Kidney (tissue), 14 donors: ENCODE data around the gene C12orf75. TPM values are rescaled to one million over a fixed set of nuclear protein-coding genes. Genes with fewer than 3 reads are reported as not detected.

ENCODE experiments used
- DNase-seq, 5 donors: peaks; one replicate each; pipeline ENCODE4 v3.0.0-alpha.2; 2013 to 2020
- FAIRE-seq: peaks from 2 replicates; lab custom pipeline; 2012; peaks lifted over from hg19 to GRCh38; lab: Jason Lieb, UNC
- H3K27ac ChIP-seq, 2 donors: one replicate each; pipeline ENCODE4 v1.7.0; 2013; ENCODE audit warnings: low read depth in 2 of 2, low read length in 2 of 2, inconsistent platforms in 1 of 2
- H3K27me3 ChIP-seq: one replicate; pipeline ENCODE4 v1.7.1; 2013; ENCODE audit warnings: low read length, inconsistent platforms; ENCODE audit not compliant: control insufficient read depth, insufficient read depth
- H3K36me3 ChIP-seq, 3 donors: one replicate each; pipeline versions ENCODE4 v1.7.0 to v1.7.1; 2013; ENCODE audit warnings: low read length in 3 of 3, control low read depth in 1 of 3, inconsistent platforms in 1 of 3; ENCODE audit not compliant: insufficient read depth in 3 of 3, control insufficient read depth in 2 of 3
- H3K4me1 ChIP-seq, 3 donors: one replicate each; pipeline versions ENCODE4 v1.7.0 to v1.7.1; 2013; ENCODE audit warnings: low read length in 3 of 3, inconsistent platforms in 1 of 3, low read depth in 1 of 3; ENCODE audit not compliant: control insufficient read depth in 2 of 3, insufficient read depth in 2 of 3
- H3K4me3 ChIP-seq, 3 donors: one replicate each; pipeline versions ENCODE4 v1.7.0 to v1.8.1; 2013; ENCODE audit warnings: low read length in 3 of 3, control low read depth in 1 of 3, inconsistent platforms in 1 of 3
- H3K9ac ChIP-seq, 3 donors: one replicate each; pipeline versions ENCODE4 v1.7.0 to v1.7.1; 2013; ENCODE audit warnings: low read length in 3 of 3, control low read depth in 1 of 3, inconsistent platforms in 1 of 3
- H3K9me3 ChIP-seq, 3 donors: one replicate each; pipeline versions ENCODE4 v1.7.0 to v1.7.1; 2013; ENCODE audit warnings: low read length in 3 of 3, control low read depth in 1 of 3, inconsistent platforms in 1 of 3; ENCODE audit not compliant: control insufficient read depth in 2 of 3, insufficient read depth in 1 of 3
- CTCF ChIP-seq: IDR thresholded peaks from 3 replicates; pipeline ENCODE4 v1.5.1; 2012; ENCODE audit warnings: mild to moderate bottlenecking, moderate library complexity, borderline replicate concordance; ENCODE audit not compliant: insufficient read depth; ENCODE audit errors: extremely low read depth
- intact Hi-C: fragments of 100-400 bp; cut with DNase I; formaldehyde crosslinking; loops from one replicate; pipeline ENCODE4 v1.11.1; 2022
- polyA plus RNA-seq: library from polyadenylated mRNA; stranded (reverse); fragments of 350-450 nt; fragmentation: Illumina TruSeq; extraction: RNeasy Lipid Tissue Mini Kit (QIAGEN cat#74804); gene quantifications from one replicate; pipeline ENCODE4 v1.2.3, GENCODE V29; 2014; ENCODE audit warnings: low read depth, low replicate concordance; ENCODE audit not compliant: insufficient read depth
- total RNA-seq: library from RNA; stranded (reverse); fragmentation: NEBNext Ultra II Directional; extraction: Animal tissue kit (Norgen Biotek cat#: 25700); gene quantifications from one replicate; pipeline ENCODE4 v1.2.1, GENCODE V29; 2021
- donor health status: control.
- donor health status: control.
- donor health status: control.
- donor health status: control.
- donor health status: control.
- donor health status: DM: yes; HTN: yes; CAD: no.
- donor health status: Normal renal cell carcinoma (clear cell type).

Gene C12orf75
- total and polyA plus RNA-seq, 2 donors from 2014 or later: 107 to 127 TPM

- Histone ChIP-seq H3K9ac (no peak overlapping the region), H3K27me3 (no peaks in the 10 kb centered on the region), H3K9me3 (no peaks in the 10 kb centered on the region), H3K4me3 (no peak overlapping the region), H3K27ac (no peak overlapping the region), H3K36me3 (no peaks in the 10 kb centered on the region), H3K4me1 (peaks cover 0 to 11% (median 6%) of the 10 kb centered on the region in 3 donors)
- TF ChIP-seq CTCF: no peak
- DNase-seq (no peak), FAIRE-seq (no peak)
- intact Hi-C loops: no loop called here
Observed at GRCh38 chr12:105332925-105333324, 2.4 kb downstream of the C12orf75 start.

GRCh38 chr12:105334001-105334400, 3.5 kb downstream of the C12orf75 start:
- DNase-seq (no peak), FAIRE-seq (no peak)
- Histone ChIP-seq H3K9ac (no peak overlapping the region), H3K27me3 (no peaks in the 10 kb centered on the region), H3K4me1 (peaks cover 0 to 11% (median 6%) of the 10 kb centered on the region in 3 donors), H3K36me3 (no peaks in the 10 kb centered on the region), H3K27ac (no peak overlapping the region), H3K4me3 (no peak overlapping the region), H3K9me3 (no peaks in the 10 kb centered on the region)
- intact Hi-C loops: no loop called here
- TF ChIP-seq CTCF: no peak

- H3K9ac ChIP-seq: no peak overlapping the region
- FAIRE-seq (no peak), DNase-seq (no peak)
- intact Hi-C loops: no loop called here
- no peaks in the 10 kb centered on the region for H3K36me3 ChIP-seq
- H3K9me3 ChIP-seq: no peaks in the 10 kb centered on the region
- TF ChIP-seq CTCF: no peak
- H3K27ac ChIP-seq: no peak overlapping the region
- H3K27me3 ChIP-seq: no peaks in the 10 kb centered on the region
- no peak overlapping the region for H3K4me3 ChIP-seq
- H3K4me1 ChIP-seq: peaks cover 0 to 11% (median 6%) of the 10 kb centered on the region in 3 donors
Observed at GRCh38 chr12:105334582-105334981, 4.1 kb downstream of the C12orf75 start.

- H3K27me3 ChIP-seq: no peaks in the 10 kb centered on the region
- no peak for TF ChIP-seq CTCF
- intact Hi-C loops: no loop called here
- DNase-seq (no peak), FAIRE-seq (no peak)
- no peak overlapping the region for H3K4me3 ChIP-seq
- peaks cover 0 to 7% (median 2%) of the 10 kb centered on the region in 3 donors for H3K4me1 ChIP-seq
- H3K27ac ChIP-seq: no peak overlapping the region
- no peaks in the 10 kb centered on the region for H3K36me3 ChIP-seq
- no peak overlapping the region for H3K9ac ChIP-seq
- peaks cover 0 to 4% (median 0%) of the 10 kb centered on the region in 3 donors for H3K9me3 ChIP-seq
Observed at GRCh38 chr12:105335856-105336255, 5.4 kb downstream of the C12orf75 start.
